GM23338 (cell line): ENCODE data around the gene FBLN2. TPM values are rescaled to one million over a fixed set of nuclear protein-coding genes. Genes with fewer than 3 reads are reported as not detected.

Experiments
- ATAC-seq: fragments of 200-7000 bp; cut with Tn5 transposase; 3 replicates; pipeline ENCODE4 v1.9.1; 2020
- DNase-seq: peaks from one replicate; pipeline ENCODE4 v3.0.0-alpha.2; 2015; ENCODE audit warnings: low spot score
- H2AFZ ChIP-seq: fragments of 200-600 bp; sonication (generic); 2 replicates; pipeline ENCODE4 v1.8.0; 2016; ENCODE audit warnings: antibody characterized with exemption, mild to moderate bottlenecking, moderate library complexity
- H3F3A ChIP-seq: fragments of 200-600 bp; sonication (generic); replicated peaks from 2 replicates; pipeline ENCODE4 v1.8.0; 2017; ENCODE audit warnings: antibody characterized with exemption, mixed run types, low read depth
- H3K27ac ChIP-seq: fragments of 200-600 bp; sonication (generic); 2 replicates; pipeline ENCODE4 v1.6.1; 2016; ENCODE audit warnings: low read depth
- H3K27me3 ChIP-seq: fragments of 200-600 bp; sonication (generic); 2 replicates; pipeline ENCODE4 v1.8.0; 2016; ENCODE audit warnings: mild to moderate bottlenecking, mixed run types, moderate library complexity; ENCODE audit not compliant: insufficient read depth
- H3K36me3 ChIP-seq: fragments of 200-600 bp; sonication (generic); 2 replicates; pipeline ENCODE4 v1.8.0; 2016; ENCODE audit warnings: mild to moderate bottlenecking; ENCODE audit not compliant: insufficient read depth
- H3K4me1 ChIP-seq: fragments of 200-600 bp; sonication (generic); 2 replicates; pipeline ENCODE4 v1.8.0; 2016; ENCODE audit warnings: mild to moderate bottlenecking, moderate library complexity; ENCODE audit not compliant: insufficient read depth
- H3K4me2 ChIP-seq: fragments of 200-600 bp; sonication (generic); 2 replicates; pipeline ENCODE4 v1.7.1; 2017; ENCODE audit warnings: mixed run types
- H3K4me3 ChIP-seq: fragments of 200-600 bp; sonication (generic); 2 replicates; pipeline ENCODE4 v1.6.1; 2016; ENCODE audit warnings: mixed run types
- H3K79me2 ChIP-seq: fragments of 200-600 bp; sonication (generic); replicated peaks from 2 replicates; pipeline ENCODE4 v1.8.0; 2017; ENCODE audit warnings: mild to moderate bottlenecking; ENCODE audit not compliant: insufficient read depth
- H3K9me2 ChIP-seq: fragments of 200-600 bp; sonication (generic); 2 replicates; pipeline ENCODE4 v1.8.0; 2017; ENCODE audit not compliant: insufficient read depth
- H4K20me1 ChIP-seq: fragments of 200-600 bp; sonication (generic); replicated peaks from 2 replicates; pipeline ENCODE4 v1.8.0; 2017; ENCODE audit warnings: mild to moderate bottlenecking; ENCODE audit not compliant: insufficient read depth
- H3K27ac Mint-ChIP-seq: 2 replicates; pipeline ENCODE4 v1.8.0; 2020; ENCODE audit warnings: inconsistent platforms, mild to moderate bottlenecking, moderate library complexity, mixed read lengths
- H3K27me3 Mint-ChIP-seq: 3 replicates; pipeline ENCODE4 v1.8.0; 2022; ENCODE audit warnings: low read depth, mild to moderate bottlenecking, moderate library complexity, mixed read lengths, inconsistent platforms; ENCODE audit not compliant: insufficient read depth, poor library complexity
- H3K36me3 Mint-ChIP-seq: 3 replicates; pipeline ENCODE4 v1.8.0; 2021; ENCODE audit warnings: low read depth, mild to moderate bottlenecking, inconsistent platforms, moderate library complexity, mixed read lengths
- H3K4me1 Mint-ChIP-seq: 3 replicates; pipeline ENCODE4 v1.8.0; 2020; ENCODE audit warnings: mild to moderate bottlenecking, inconsistent platforms, mixed read lengths
- H3K4me3 Mint-ChIP-seq: 3 replicates; pipeline ENCODE4 v1.8.0; 2021; ENCODE audit warnings: moderate library complexity, mild to moderate bottlenecking, inconsistent platforms, mixed read lengths
- H3K9me3 Mint-ChIP-seq: 3 replicates; pipeline ENCODE4 v1.8.0; 2020; ENCODE audit warnings: moderate library complexity, mild to moderate bottlenecking, inconsistent platforms, mixed read lengths
- EZH2 ChIP-seq: fragments of 200-600 bp; sonication (generic); IDR thresholded peaks from one replicate; pipeline ENCODE4 v1.8.0; 2017; ENCODE audit warnings: antibody characterized with exemption, mild to moderate bottlenecking, low read depth; ENCODE audit not compliant: unreplicated experiment
- EZH2phosphoT487 ChIP-seq: fragments of 200-600 bp; sonication (generic); IDR thresholded peaks from one replicate; pipeline ENCODE4 v1.8.1; 2018; ENCODE audit warnings: antibody characterized with exemption; ENCODE audit not compliant: unreplicated experiment
- JUNB ChIP-seq: IDR thresholded peaks from one replicate; pipeline ENCODE4 v1.6.1; 2016; ENCODE audit warnings: antibody characterized with exemption; ENCODE audit not compliant: unreplicated experiment
- NANOG ChIP-seq: IDR thresholded peaks from 2 replicates; pipeline ENCODE4 v1.6.1; 2016; ENCODE audit warnings: antibody characterized with exemption, borderline replicate concordance
- POLR2AphosphoS5 ChIP-seq: IDR thresholded peaks from 2 replicates; pipeline ENCODE4 v1.6.1; 2016; ENCODE audit warnings: antibody characterized with exemption, low read depth
- STAT1 ChIP-seq: IDR thresholded peaks from one replicate; pipeline ENCODE4 v1.6.1; 2016; ENCODE audit warnings: antibody characterized with exemption; ENCODE audit not compliant: unreplicated experiment
- ZNF114 ChIP-seq: fragments of 250-450 bp; sonication (Bioruptor Pico); IDR thresholded peaks from 2 replicates; pipeline ENCODE4 v1.5.0; 2020; ENCODE audit warnings: mild to moderate bottlenecking, moderate library complexity
- ZNF331 ChIP-seq: fragments of 250-450 bp; sonication (Bioruptor Pico); IDR thresholded peaks from 2 replicates; pipeline ENCODE4 v1.5.0; 2020; ENCODE audit warnings: low read depth, mild to moderate bottlenecking, moderate library complexity
- ZNF462 ChIP-seq: fragments of 250-450 bp; sonication (Bioruptor Pico); IDR thresholded peaks from 2 replicates; pipeline ENCODE4 v1.5.0; 2020; ENCODE audit warnings: mild to moderate bottlenecking, moderate library complexity
- polyA plus RNA-seq: library from polyadenylated mRNA; unstranded; fragments of >200 nt; fragmentation: Nextera tagmentation; extraction: Ambion mirVana; gene quantifications from 2 replicates; pipeline ENCODE4 v1.2.1, GENCODE V29; 2016
- total RNA-seq: library from RNA; depleted of rRNA; stranded (reverse); fragments of >200 nt; shearing (Covaris generic); gene quantifications from 2 replicates; pipeline ENCODE4 v1.2.3, GENCODE V29; 2014
- TF ChIP-seq, protein P1 (sequence below), 2 experiments: fragments of 200-600 bp in 1 of 2; sonication (generic) in 1 of 2; conservative IDR thresholded peaks; 2 replicates each; pipeline versions ENCODE4 v1.5.1 to v1.6.1; 2016 to 2017; ENCODE audit warnings: antibody characterized with exemption in 2 of 2, low read depth in 2 of 2, mild to moderate bottlenecking in 2 of 2, moderate library complexity in 1 of 2

The FBLN2 gene
- total and polyA plus RNA-seq, 2 experiments from 2014 or later = 18.8 to 26.8 TPM

DNA sequence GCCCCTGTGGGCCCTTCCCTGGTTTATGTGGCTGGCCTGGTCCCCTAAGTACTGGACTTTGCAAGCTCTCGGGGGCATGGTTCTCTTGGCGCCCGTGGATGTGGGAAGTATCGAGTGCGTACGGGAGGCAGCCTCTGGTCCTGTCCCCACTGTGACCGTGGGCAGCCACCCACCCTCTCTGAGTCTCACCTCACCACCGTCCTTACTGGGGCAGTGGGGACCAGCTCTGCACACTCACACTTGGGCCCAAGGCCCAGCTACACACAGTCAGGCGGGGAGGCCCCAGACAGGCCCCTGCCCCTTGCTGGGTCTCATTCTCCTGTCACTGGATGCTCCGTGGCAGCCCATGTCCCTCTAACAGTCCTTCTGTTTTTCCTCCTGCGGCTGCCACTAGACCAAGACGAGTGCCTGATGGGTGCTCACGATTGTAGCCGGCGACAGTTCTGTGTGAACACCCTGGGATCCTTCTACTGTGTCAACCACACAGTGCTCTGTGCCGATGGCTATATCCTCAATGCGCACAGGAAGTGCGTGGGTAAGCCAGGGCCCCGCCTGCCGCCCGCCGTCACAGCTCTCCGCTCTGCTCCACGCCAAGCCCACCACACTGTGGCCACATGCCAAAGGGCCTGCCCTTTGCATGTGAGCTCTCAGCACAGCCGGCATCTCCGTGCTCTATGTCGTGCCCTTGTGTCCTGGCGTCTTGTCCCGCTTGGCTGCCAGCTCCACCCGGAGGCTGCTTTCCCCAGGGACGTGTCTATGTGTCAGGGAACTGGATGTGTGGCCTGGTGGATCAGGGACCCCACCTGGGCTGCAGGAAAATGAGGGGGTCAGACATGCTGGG is 72.7 kb downstream of the FBLN2 start:
- no peaks in the 10 kb centered on the region for H4K20me1 ChIP-seq
- 0 out of 3 replicates have a peak, but pooled peaks have one; percentile 19 for ATAC-seq

GRCh38 chr3:13622356-13622755 is 73.4 kb downstream of the FBLN2 start:
- H3K36me3 ChIP-seq = no peaks in the 10 kb centered on the region
- ATAC-seq (no peak), DNase-seq (no peak)
- Mint-ChIP-seq H3K9me3 (no peaks in the 10 kb centered on the region; the same call in 1 of the 3 replicates), H3K27me3 (peaks cover 6% of the 10 kb centered on the region), H3K36me3 (no peaks in the 10 kb centered on the region; the same call in 1 of the 3 replicates), H3K4me1 (peaks cover 2% of the 10 kb centered on the region; the same call in 1 of the 3 replicates), H3K27ac (no peak overlapping the region), H3K4me3 (no peak overlapping the region)
- H3K4me3 ChIP-seq = no peak overlapping the region
- no peak overlapping the region for H3K27ac ChIP-seq
- no peaks in the 10 kb centered on the region for H3K9me2 ChIP-seq
- no peak overlapping the region for H3K4me2 ChIP-seq
- H3K79me2 ChIP-seq = no peaks in the 10 kb centered on the region
- no peaks in the 10 kb centered on the region for H3K4me1 ChIP-seq
- H3F3A ChIP-seq = no peaks in the 10 kb centered on the region
- no peaks in the 10 kb centered on the region for H4K20me1 ChIP-seq
- H3K27me3 ChIP-seq = no peaks in the 10 kb centered on the region
- no peak overlapping the region for H2AFZ ChIP-seq
- TF ChIP-seq EZH2phosphoT487 = no peak
- TF ChIP-seq EZH2 = no peak
- TF ChIP-seq ZNF462 (CRISPR knock-in tag) = no peak
- no peak for TF ChIP-seq STAT1
- TF ChIP-seq NANOG = no peak
- no peak for TF ChIP-seq ZNF331 (CRISPR knock-in tag)
- no peak for TF ChIP-seq ZNF114
- no peak for TF ChIP-seq JUNB

More for the DNA sequence above, 72.7 kb downstream of the FBLN2 start:
- no peaks in the 10 kb centered on the region for H3K9me2 ChIP-seq
- Mint-ChIP-seq H3K4me3 (no peak overlapping the region), H3K27me3 (peaks cover 2% of the 10 kb centered on the region), H3K36me3 (no peaks in the 10 kb centered on the region; the same call in 1 of the 3 replicates), H3K27ac (no peak overlapping the region), H3K4me1 (peaks cover 2% of the 10 kb centered on the region; the same call in 1 of the 3 replicates), H3K9me3 (no peaks in the 10 kb centered on the region; the same call in 1 of the 3 replicates)
- H3K4me1 ChIP-seq = no peaks in the 10 kb centered on the region
- no peaks in the 10 kb centered on the region for H3F3A ChIP-seq
- TF ChIP-seq, protein P1, sequence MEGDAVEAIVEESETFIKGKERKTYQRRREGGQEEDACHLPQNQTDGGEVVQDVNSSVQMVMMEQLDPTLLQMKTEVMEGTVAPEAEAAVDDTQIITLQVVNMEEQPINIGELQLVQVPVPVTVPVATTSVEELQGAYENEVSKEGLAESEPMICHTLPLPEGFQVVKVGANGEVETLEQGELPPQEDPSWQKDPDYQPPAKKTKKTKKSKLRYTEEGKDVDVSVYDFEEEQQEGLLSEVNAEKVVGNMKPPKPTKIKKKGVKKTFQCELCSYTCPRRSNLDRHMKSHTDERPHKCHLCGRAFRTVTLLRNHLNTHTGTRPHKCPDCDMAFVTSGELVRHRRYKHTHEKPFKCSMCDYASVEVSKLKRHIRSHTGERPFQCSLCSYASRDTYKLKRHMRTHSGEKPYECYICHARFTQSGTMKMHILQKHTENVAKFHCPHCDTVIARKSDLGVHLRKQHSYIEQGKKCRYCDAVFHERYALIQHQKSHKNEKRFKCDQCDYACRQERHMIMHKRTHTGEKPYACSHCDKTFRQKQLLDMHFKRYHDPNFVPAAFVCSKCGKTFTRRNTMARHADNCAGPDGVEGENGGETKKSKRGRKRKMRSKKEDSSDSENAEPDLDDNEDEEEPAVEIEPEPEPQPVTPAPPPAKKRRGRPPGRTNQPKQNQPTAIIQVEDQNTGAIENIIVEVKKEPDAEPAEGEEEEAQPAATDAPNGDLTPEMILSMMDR (conservative IDR thresholded peaks at IDR 0.05; ENCODE audit: low read depth in 2 of 2) = peak in 1 of 2 experiments; percentile 35; a peak in 2 of 4 replicates
- TF ChIP-seq POLR2AphosphoS5 = no peak
- H3K79me2 ChIP-seq = no peaks in the 10 kb centered on the region
- no peaks in the 10 kb centered on the region for H3K36me3 ChIP-seq
- no peak for DNase-seq
- no peak overlapping the region for H3K4me2 ChIP-seq
- no peak overlapping the region for H3K27ac ChIP-seq
- no peak overlapping the region for H3K4me3 ChIP-seq
- H3K27me3 ChIP-seq = no peaks in the 10 kb centered on the region
- no peak overlapping the region for H2AFZ ChIP-seq
